H1 (cell line): ENCODE results near the gene NCAPG. TPM values are rescaled to one million over a fixed set of nuclear protein-coding genes. Genes with fewer than 3 reads are reported as not detected.

ENCODE experiments used
- CTCF ChIA-PET: fragments of 300-600 bp; sonication (Branson Sonifier 250); formaldehyde crosslinking; loops from one replicate; lab custom pipeline; 2021; ENCODE audit not compliant: partially characterized antibody; lab: Charles Lee
- POLR2A ChIA-PET: fragments of 300-600 bp; sonication (Branson Sonifier 250); formaldehyde crosslinking; loops from one replicate; lab custom pipeline; 2021; ENCODE audit warnings: inconsistent platforms; ENCODE audit not compliant: partially characterized antibody; lab: Charles Lee
- DNase-seq, 2 experiments: peaks; one replicate each; pipeline versions ENCODE4 v3.0.0 to v3.0.0-alpha.2; 2010 to 2022; ENCODE audit warnings: low spot score in 2 of 2, low read depth in 1 of 2, mixed read lengths in 1 of 2
- FAIRE-seq: peaks from 2 replicates; lab custom pipeline; 2011; peaks lifted over from hg19 to GRCh38; lab: Jason Lieb, UNC
- H2AFZ ChIP-seq: 2 replicates; pipeline ENCODE4 v1.8.1; 2012; ENCODE audit warnings: low read length, inconsistent platforms
- H2AK5ac ChIP-seq: 2 replicates; pipeline ENCODE4 v1.6.1; 2013; ENCODE audit warnings: low read depth, low read length
- H2BK120ac ChIP-seq: replicated peaks from 2 replicates; pipeline ENCODE3; 2013; ENCODE audit warnings: low read depth, low read length, inconsistent platforms
- H2BK12ac ChIP-seq: 2 replicates; pipeline ENCODE4 v1.6.1; 2013; ENCODE audit warnings: low read depth, low read length
- H2BK15ac ChIP-seq: 2 replicates; pipeline ENCODE4 v1.6.1; 2013; ENCODE audit warnings: low read length
- H2BK20ac ChIP-seq: 2 replicates; pipeline ENCODE4 v1.6.1; 2013; ENCODE audit warnings: low read length
- H2BK5ac ChIP-seq: 2 replicates; pipeline ENCODE4 v1.6.1; 2013; ENCODE audit warnings: low read depth, low read length
- H3K14ac ChIP-seq: 2 replicates; pipeline ENCODE4 v1.6.1; 2013; ENCODE audit warnings: inconsistent platforms; ENCODE audit not compliant: insufficient read length
- H3K18ac ChIP-seq: 2 replicates; pipeline ENCODE4 v1.6.1; 2013; ENCODE audit warnings: low read length; ENCODE audit errors: extremely low read depth
- H3K23ac ChIP-seq: 2 replicates; pipeline ENCODE4 v1.6.1; 2013; ENCODE audit warnings: inconsistent platforms; ENCODE audit not compliant: insufficient read length
- H3K23me2 ChIP-seq: 2 replicates; pipeline ENCODE4 v1.6.1; 2013; ENCODE audit warnings: low read depth, low read length
- H3K27ac ChIP-seq: 2 replicates; pipeline ENCODE4 v1.6.1; 2011; ENCODE audit warnings: low read depth, low read length, inconsistent platforms
- H3K27me3 ChIP-seq, 4 experiments: replicated peaks in 1 of 4; 1 replicate in 1 of 4; 2 replicates in 3 of 4; pipeline versions ENCODE4 v1.6.1 to v1.8.1; 2011 to 2013; ENCODE audit warnings: low read length in 3 of 4, mild to moderate bottlenecking in 3 of 4, inconsistent platforms in 2 of 4, mixed read lengths in 2 of 4, moderate library complexity in 1 of 4; ENCODE audit not compliant: control insufficient read depth in 3 of 4, insufficient read depth in 3 of 4; ENCODE audit errors: extremely low read depth in 1 of 4
- H3K36me3 ChIP-seq, 4 experiments: 2 replicates each; pipeline versions ENCODE4 v1.6.1 to v1.8.1; 2011 to 2013; ENCODE audit warnings: mild to moderate bottlenecking in 4 of 4, low read length in 3 of 4, moderate library complexity in 2 of 4, control low read depth in 1 of 4, inconsistent platforms in 1 of 4; ENCODE audit not compliant: insufficient read depth in 4 of 4, control insufficient read depth in 2 of 4
- H3K4ac ChIP-seq: replicated peaks from 2 replicates; pipeline ENCODE3; 2013; ENCODE audit warnings: low read length, low read depth, mixed read lengths, inconsistent platforms; ENCODE audit not compliant: insufficient read length
- H3K4me1 ChIP-seq, 4 experiments: replicated peaks in 1 of 4; 1 replicate in 1 of 4; 2 replicates in 3 of 4; pipeline versions ENCODE4 v1.6.1 to v1.8.1; 2011 to 2013; ENCODE audit warnings: low read length in 3 of 4, inconsistent platforms in 2 of 4, mixed read lengths in 1 of 4; ENCODE audit not compliant: insufficient read depth in 4 of 4, control insufficient read depth in 3 of 4
- H3K4me2 ChIP-seq, 2 experiments: 2 replicates each; pipeline versions ENCODE4 v1.6.1 to v1.8.1; 2011 to 2013; ENCODE audit warnings: low read depth in 2 of 2, low read length in 2 of 2, control low read depth in 1 of 2, inconsistent platforms in 1 of 2, mild to moderate bottlenecking in 1 of 2; ENCODE audit not compliant: insufficient read depth in 1 of 2
- H3K4me3 ChIP-seq, 4 experiments: fragments of 200-600, 300-600 bp in 1 of 4; sonication (generic), shearing (Covaris generic), sonication (Bioruptor Twin) in 1 of 4; 2 replicates each; pipeline versions ENCODE4 v1.5.1 to v1.8.1; 2011 to 2016; ENCODE audit warnings: low read length in 4 of 4, low read depth in 3 of 4, control low read depth in 2 of 4, inconsistent platforms in 2 of 4, mild to moderate bottlenecking in 2 of 4, mixed read lengths in 1 of 4, moderate library complexity in 1 of 4; ENCODE audit not compliant: insufficient read depth in 2 of 4; ENCODE audit errors: extremely low read depth in 1 of 4
- H3K56ac ChIP-seq: replicated peaks from 2 replicates; pipeline ENCODE3; 2013; ENCODE audit warnings: low read depth, mild to moderate bottlenecking, mixed read lengths, low read length, inconsistent platforms; ENCODE audit not compliant: insufficient read length
- H3K79me1 ChIP-seq: 2 replicates; pipeline ENCODE4 v1.6.1; 2013; ENCODE audit warnings: low read depth, low read length, control low read depth
- H3K79me2 ChIP-seq, 2 experiments: 2 replicates each; pipeline versions ENCODE4 v1.6.1 to v1.8.1; 2012 to 2013; ENCODE audit warnings: low read length in 2 of 2, mild to moderate bottlenecking in 2 of 2, inconsistent platforms in 1 of 2; ENCODE audit not compliant: insufficient read depth in 2 of 2, control insufficient read depth in 1 of 2
- H3K9ac ChIP-seq, 4 experiments: replicated peaks in 1 of 4; 1 replicate in 1 of 4; 2 replicates in 3 of 4; pipeline versions ENCODE4 v1.6.1 to v1.8.1; 2011 to 2013; ENCODE audit warnings: low read depth in 3 of 4, low read length in 3 of 4, control low read depth in 2 of 4, mild to moderate bottlenecking in 2 of 4, moderate library complexity in 2 of 4, inconsistent platforms in 1 of 4; ENCODE audit errors: extremely low read depth in 1 of 4
- H3K9me3 ChIP-seq, 2 experiments: 2 replicates each; pipeline versions ENCODE4 v1.6.1 to v1.8.1; 2012 to 2013; ENCODE audit warnings: mild to moderate bottlenecking in 2 of 2, moderate library complexity in 2 of 2, control low read depth in 1 of 2, inconsistent platforms in 1 of 2, low read depth in 1 of 2, low read length in 1 of 2, mixed read lengths in 1 of 2; ENCODE audit not compliant: insufficient read depth in 2 of 2
- H4K20me1 ChIP-seq, 2 experiments: replicated peaks in 1 of 2; 2 replicates each; pipeline versions ENCODE3 to v1.8.1; 2011 to 2013; ENCODE audit warnings: inconsistent platforms in 2 of 2, low read length in 2 of 2, mild to moderate bottlenecking in 1 of 2; ENCODE audit not compliant: insufficient read depth in 2 of 2, control insufficient read depth in 1 of 2
- H4K5ac ChIP-seq: 2 replicates; pipeline ENCODE4 v1.6.1; 2013; ENCODE audit warnings: low read length, low read depth, mixed read lengths, inconsistent platforms; ENCODE audit not compliant: insufficient read length
- H4K8ac ChIP-seq: 2 replicates; pipeline ENCODE4 v1.8.0; 2013; ENCODE audit warnings: mild to moderate bottlenecking, moderate library complexity, low read length, inconsistent platforms; ENCODE audit not compliant: insufficient read depth; ENCODE audit errors: extremely low read depth
- H4K91ac ChIP-seq: replicated peaks from 2 replicates; pipeline ENCODE3; 2013; ENCODE audit warnings: low read length, mixed read lengths, inconsistent platforms; ENCODE audit not compliant: insufficient read length
- ASH2L ChIP-seq: fragments of 200-600, 300-600 bp; sonication (generic); IDR thresholded peaks from one replicate; pipeline ENCODE4 v1.7.1; 2017; ENCODE audit warnings: low read length
- BCL11A ChIP-seq, 2 experiments: IDR thresholded peaks; one replicate each; pipeline ENCODE4 v1.6.1; 2011; ENCODE audit warnings: low read depth in 2 of 2, low read length in 2 of 2, mild to moderate bottlenecking in 2 of 2
- JUND ChIP-seq: IDR thresholded peaks from 2 replicates; pipeline ENCODE4 v1.6.1; 2011; ENCODE audit warnings: mild to moderate bottlenecking, improper control_type of control experiment, low read length
- KDM1A ChIP-seq: fragments of 200-600, 300-600 bp; sonication (generic); IDR thresholded peaks from 2 replicates; pipeline ENCODE4 v1.7.1; 2016; ENCODE audit warnings: mild to moderate bottlenecking, low read length, borderline replicate concordance
- KDM5A ChIP-seq: fragments of 200-600 bp; IDR thresholded peaks from 2 replicates; pipeline ENCODE4 v1.7.1; 2012; ENCODE audit warnings: mild to moderate bottlenecking, low read length, inconsistent platforms, mixed read lengths
- NANOG ChIP-seq: IDR thresholded peaks from 2 replicates; pipeline ENCODE4 v1.6.1; 2011; ENCODE audit warnings: low read length, low read depth, mild to moderate bottlenecking, inconsistent platforms; ENCODE audit not compliant: insufficient read depth, poor library complexity, severe bottlenecking
- PHF8 ChIP-seq: fragments of 200-600 bp; sonication (generic); conservative IDR thresholded peaks from 2 replicates; pipeline ENCODE4 v1.7.1; 2012; ENCODE audit warnings: low read depth, mild to moderate bottlenecking, inconsistent platforms, low read length, moderate library complexity
- POLR2A ChIP-seq, 2 experiments: IDR thresholded peaks; 1 replicate in 1 of 2; 2 replicates in 1 of 2; pipeline ENCODE4 v1.6.1; 2011; ENCODE audit warnings: low read depth in 2 of 2, low read length in 2 of 2, mild to moderate bottlenecking in 2 of 2; ENCODE audit errors: control extremely low read depth in 1 of 2
- RXRA ChIP-seq: IDR thresholded peaks from 2 replicates; pipeline ENCODE4 v1.6.1; 2011; ENCODE audit warnings: low read depth, mild to moderate bottlenecking, low read length, moderate library complexity; ENCODE audit not compliant: insufficient read depth
- USF2 ChIP-seq: IDR thresholded peaks from 2 replicates; pipeline ENCODE4 v1.6.1; 2011; ENCODE audit warnings: low read length, improper control_type of control experiment
- ZNF274 ChIP-seq: IDR thresholded peaks from 2 replicates; pipeline ENCODE4 v1.7.0; 2012; ENCODE audit warnings: low read length, borderline replicate concordance; ENCODE audit errors: extremely low read depth
- WGBS, 2 experiments: shearing (Covaris generic) in 1 of 2; methylation state at CpG; one replicate each; pipeline versions ENCODE4 v1.1.6 to v1.1.7; 2013 to 2015; ENCODE audit warnings: low lambda C conversion rate in 2 of 2, mixed read lengths in 2 of 2, inconsistent platforms in 1 of 2, low coverage in 1 of 2, missing lambda C conversion rate in 1 of 2; ENCODE audit not compliant: insufficient replicate concordance in 2 of 2, insufficient coverage in 1 of 2, insufficient read length in 1 of 2; ENCODE audit errors: extremely low coverage in 1 of 2, missing lambda C conversion rate in 1 of 2; 5-methylcytosine and 5-hydroxymethylcytosine counted together
- polyA plus RNA-seq, 7 experiments: library from polyadenylated mRNA; depleted of rRNA in 3 of 7; stranded (reverse) in 5 of 7; unstranded in 2 of 7; fragments of >200 nt in 5 of 7; fragments of 200-250 nt in 2 of 7; gene quantifications; 1 replicate in 5 of 7; 2 replicates in 1 of 7; 4 replicates in 1 of 7; pipeline versions ENCODE4 v1.2.1 to v1.2.3, GENCODE V29; 2011 to 2013; ENCODE audit warnings: missing spikeins in 2 of 7, mixed read lengths in 2 of 7
- total RNA-seq: library from RNA; stranded (reverse); fragmentation: NEBNext Ultra II Directional; extraction: Animal tissue kit (Norgen Biotek cat#: 25700); gene quantifications from 2 replicates; pipeline ENCODE4 v1.2.1, GENCODE V29; 2021

NCAPG gene
- total and polyA plus RNA-seq, 2 of the 8 experiments (the other 6 are each of a cell fraction or from before 2014, with no cell fraction given): 12.9 to 52.3 TPM

- Histone ChIP-seq H3K27ac (no peak overlapping the region), H3K79me1 (no peaks in the 10 kb centered on the region), H3K18ac (no peak overlapping the region), H2BK20ac (no peak overlapping the region), H3K14ac (no peak overlapping the region), H2AFZ (no peak overlapping the region), H3K23ac (no peak overlapping the region), H3K9ac (no peak overlapping the region), H2AK5ac (no peak overlapping the region), H3K4me1 (peaks cover 0 to 7% (median 3%) of the 10 kb centered on the region in 4 experiments; a peak in 5 of 7 replicates), H3K56ac (no peak overlapping the region), H4K20me1 (no peaks in the 10 kb centered on the region), H2BK15ac (no peak overlapping the region), H2BK120ac (no peak overlapping the region), H2BK5ac (no peak overlapping the region), H2BK12ac (no peak overlapping the region), H3K9me3 (peaks cover 0 to 15% of the 10 kb centered on the region in 2 experiments; a peak in 3 of 4 replicates), H3K4me3 (no peak overlapping the region), H4K8ac (no peak overlapping the region), H3K4me2 (no peak overlapping the region), H3K36me3 (no peaks in the 10 kb centered on the region), H3K4ac (no peak overlapping the region), H4K91ac (no peak overlapping the region), H3K79me2 (no peaks in the 10 kb centered on the region), H3K27me3 (no peaks in the 10 kb centered on the region), H3K23me2 (no peaks in the 10 kb centered on the region), H4K5ac (no peak overlapping the region)
- 74% methylated on average over 5 of the region's 5 CpGs; no CpG with 5 or more reads in 1 of the 2 experiments for WGBS, 2 experiments
- FAIRE-seq (no peak), DNase-seq (no peak)
- CTCF ChIA-PET: interaction anchor here (0.7 to 2.1 kb wide), 6 partner anchors 10 to 230 kb away, joined by 3 to 5 read pairs (median 4); partner anchors contain the start of gene FAM184B
- no peak for TF ChIP-seq NANOG
- no peak for TF ChIP-seq JUND
- TF ChIP-seq KDM5A: no peak
- TF ChIP-seq ASH2L: no peak
- no peak for TF ChIP-seq ZNF274
- TF ChIP-seq RXRA: no peak
- no peak for TF ChIP-seq BCL11A (IDR thresholded peaks at IDR 0.05; ENCODE audit: low read depth in 2 of 2, low read length in 2 of 2)
- TF ChIP-seq USF2: no peak
- TF ChIP-seq KDM1A: no peak
- TF ChIP-seq POLR2A (IDR thresholded peaks at IDR 0.05; ENCODE audit: control extremely low read depth in 1 of 2, low read depth in 2 of 2, low read length in 2 of 2): no peak
- TF ChIP-seq PHF8: no peak
- POLR2A ChIA-PET: no interaction called here
These were observed 46.8 kb upstream of the NCAPG start for GRCh38 chr4:17763931-17764330.
